Keratinocyte (primary cell): ENCODE measurements around the gene EFTUD2. TPM values are rescaled to one million over a fixed set of nuclear protein-coding genes. Genes with fewer than 3 reads are reported as not detected.

ENCODE experiments used
- DNase-seq: peaks from one replicate; pipeline ENCODE4 v3.0.0-alpha.2; 2011; ENCODE audit warnings: low read depth, missing footprints, low spot score
- FAIRE-seq: peaks from 2 replicates; lab custom pipeline; 2011; peaks lifted over from hg19 to GRCh38; lab: Jason Lieb, UNC
- H2AFZ ChIP-seq: 2 replicates; pipeline ENCODE4 v1.6.0; 2012; ENCODE audit warnings: low read length, control low read depth, inconsistent platforms; ENCODE audit not compliant: control insufficient read depth
- H3K27ac ChIP-seq: 2 replicates; pipeline ENCODE4 v1.5.1; 2011; ENCODE audit warnings: low read length; ENCODE audit not compliant: control insufficient read depth, insufficient read depth
- H3K27me3 ChIP-seq: 3 replicates; pipeline ENCODE4 v1.6.0; 2011; ENCODE audit warnings: low read length; ENCODE audit not compliant: control insufficient read depth, insufficient read depth; ENCODE audit errors: extremely low read depth
- H3K36me3 ChIP-seq, 2 experiments: 2 replicates in 1 of 2; 3 replicates in 1 of 2; pipeline ENCODE4 v1.5.1; 2011; ENCODE audit warnings: low read length in 2 of 2, mild to moderate bottlenecking in 1 of 2; ENCODE audit not compliant: control insufficient read depth in 2 of 2, insufficient read depth in 2 of 2; ENCODE audit errors: extremely low read depth in 1 of 2
- H3K4me1 ChIP-seq: 3 replicates; pipeline ENCODE4 v1.5.1; 2011; ENCODE audit warnings: low read length; ENCODE audit not compliant: control insufficient read depth, insufficient read depth; ENCODE audit errors: extremely low read depth
- H3K4me2 ChIP-seq: 3 replicates; pipeline ENCODE4 v1.6.0; 2011; ENCODE audit warnings: low read depth, low read length; ENCODE audit not compliant: control insufficient read depth, insufficient read depth; ENCODE audit errors: extremely low read depth
- H3K4me3 ChIP-seq, 3 experiments: fragments of 200-600 bp in 1 of 3; sonication (generic) in 1 of 3; 2 replicates in 2 of 3; 3 replicates in 1 of 3; pipeline ENCODE4 v1.5.1; 2011 to 2016; ENCODE audit warnings: low read length in 3 of 3, mild to moderate bottlenecking in 3 of 3, control low read depth in 2 of 3, inconsistent platforms in 1 of 3, low read depth in 1 of 3, mixed read lengths in 1 of 3, mixed run types in 1 of 3, moderate library complexity in 1 of 3; ENCODE audit not compliant: control insufficient read depth in 2 of 3, insufficient read depth in 2 of 3; ENCODE audit errors: extremely low read depth in 1 of 3
- H3K79me2 ChIP-seq: 2 replicates; pipeline ENCODE4 v1.6.0; 2012; ENCODE audit warnings: low read length; ENCODE audit not compliant: control insufficient read depth, insufficient read depth
- H3K9ac ChIP-seq: 3 replicates; pipeline ENCODE4 v1.6.0; 2011; ENCODE audit warnings: low read length; ENCODE audit not compliant: control insufficient read depth, insufficient read depth; ENCODE audit errors: extremely low read depth
- H3K9me1 ChIP-seq: 3 replicates; pipeline ENCODE4 v1.6.0; 2011; ENCODE audit warnings: low read length; ENCODE audit not compliant: control insufficient read depth, insufficient read depth; ENCODE audit errors: extremely low read depth
- H3K9me3 ChIP-seq: 2 replicates; pipeline ENCODE4 v1.5.1; 2012; ENCODE audit warnings: low read depth, low read length; ENCODE audit not compliant: control insufficient read depth
- H4K20me1 ChIP-seq: 3 replicates; pipeline ENCODE4 v1.6.0; 2011; ENCODE audit warnings: low read length; ENCODE audit not compliant: control insufficient read depth, insufficient read depth; ENCODE audit errors: extremely low read depth
- EZH2 ChIP-seq: IDR thresholded peaks from one replicate; pipeline ENCODE4 v1.6.1; 2012; ENCODE audit warnings: inconsistent platforms, mild to moderate bottlenecking, low read length, moderate library complexity
- dilution Hi-C: fragments of 300-500 bp; cut with MboI; formaldehyde crosslinking; loops from one replicate; pipeline ENCODE4 v1.7.0; 2020; ENCODE audit warnings: low sequenced_read_pairs; ENCODE audit not compliant: extremely low pct_ligation_motif_present
- polyA plus RNA-seq, 5 experiments: library from polyadenylated mRNA; depleted of rRNA in 3 of 5; stranded (reverse) in 3 of 5; stranded (forward) in 1 of 5; unstranded in 1 of 5; fragments of >200 nt; gene quantifications; 1 replicate in 1 of 5; 2 replicates in 3 of 5; 3 replicates in 1 of 5; pipeline versions ENCODE4 v1.2.1 to v1.2.3, GENCODE V29; 2011 to 2012; ENCODE audit warnings: missing spikeins in 2 of 5, low read depth in 1 of 5, low replicate concordance in 1 of 5
- TF ChIP-seq, protein P1 (sequence below), 3 experiments: IDR thresholded peaks in 1 of 3; conservative IDR thresholded peaks in 1 of 3; optimal IDR thresholded peaks in 1 of 3; 2 replicates in 2 of 3; 3 replicates in 1 of 3; pipeline versions ENCODE3 to v1.5.1; 2011; ENCODE audit warnings: low read length in 3 of 3, mild to moderate bottlenecking in 3 of 3, moderate library complexity in 2 of 3, control low read depth in 1 of 3, inconsistent platforms in 1 of 3; ENCODE audit not compliant: insufficient read depth in 2 of 3; ENCODE audit errors: extremely low read depth in 1 of 3

The EFTUD2 gene
- polyA plus RNA-seq, 1 donor (not counting 4 experiments of a cell fraction or from before 2014, with no cell fraction given), result 160 TPM

DNA sequence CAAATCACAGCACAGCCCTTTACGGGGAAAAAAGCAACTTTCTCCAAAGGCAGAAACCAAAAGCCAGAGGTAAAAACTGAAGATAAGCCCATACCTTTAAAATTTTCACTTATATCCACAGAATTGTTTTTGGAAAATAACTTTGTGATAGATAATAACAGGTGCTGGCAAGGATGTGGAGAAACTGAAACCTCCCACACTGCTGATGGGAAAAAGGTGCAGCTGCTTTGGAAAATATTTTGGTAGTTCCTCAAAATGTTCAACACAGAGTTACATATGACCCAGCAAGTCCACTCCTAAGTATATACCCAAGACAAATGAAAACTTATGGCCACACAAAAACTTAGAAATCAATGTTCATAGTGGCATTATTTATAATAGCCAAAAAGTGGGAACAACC, 12.2 kb downstream of the EFTUD2 start:
- Histone ChIP-seq H2AFZ (no peak overlapping the region), H3K27ac (no peak overlapping the region), H3K9ac (no peak overlapping the region), H3K4me3 (no peak overlapping the region), H3K79me2 (peaks cover 48% of the 10 kb centered on the region), H4K20me1 (no peaks in the 10 kb centered on the region), H3K36me3 (peaks cover 29% of the 10 kb centered on the region in 2 experiments), H3K4me1 (no peaks in the 10 kb centered on the region), H3K9me1 (no peaks in the 10 kb centered on the region), H3K4me2 (no peak overlapping the region), H3K27me3 (no peaks in the 10 kb centered on the region), H3K9me3 (no peaks in the 10 kb centered on the region)
- FAIRE-seq (no peak), DNase-seq (no peak)
- dilution Hi-C loops, result no loop called here
- no peak for TF ChIP-seq EZH2
- TF ChIP-seq, protein P1, sequence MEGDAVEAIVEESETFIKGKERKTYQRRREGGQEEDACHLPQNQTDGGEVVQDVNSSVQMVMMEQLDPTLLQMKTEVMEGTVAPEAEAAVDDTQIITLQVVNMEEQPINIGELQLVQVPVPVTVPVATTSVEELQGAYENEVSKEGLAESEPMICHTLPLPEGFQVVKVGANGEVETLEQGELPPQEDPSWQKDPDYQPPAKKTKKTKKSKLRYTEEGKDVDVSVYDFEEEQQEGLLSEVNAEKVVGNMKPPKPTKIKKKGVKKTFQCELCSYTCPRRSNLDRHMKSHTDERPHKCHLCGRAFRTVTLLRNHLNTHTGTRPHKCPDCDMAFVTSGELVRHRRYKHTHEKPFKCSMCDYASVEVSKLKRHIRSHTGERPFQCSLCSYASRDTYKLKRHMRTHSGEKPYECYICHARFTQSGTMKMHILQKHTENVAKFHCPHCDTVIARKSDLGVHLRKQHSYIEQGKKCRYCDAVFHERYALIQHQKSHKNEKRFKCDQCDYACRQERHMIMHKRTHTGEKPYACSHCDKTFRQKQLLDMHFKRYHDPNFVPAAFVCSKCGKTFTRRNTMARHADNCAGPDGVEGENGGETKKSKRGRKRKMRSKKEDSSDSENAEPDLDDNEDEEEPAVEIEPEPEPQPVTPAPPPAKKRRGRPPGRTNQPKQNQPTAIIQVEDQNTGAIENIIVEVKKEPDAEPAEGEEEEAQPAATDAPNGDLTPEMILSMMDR (optimal IDR thresholded peaks at IDR 0.05 in 1 of 3, IDR thresholded peaks at IDR 0.05 in 1 of 3, conservative IDR thresholded peaks at IDR 0.05 in 1 of 3; ENCODE audit: extremely low read depth in 1 of 3, insufficient read depth in 2 of 3, low read length in 3 of 3), result no peak

GRCh38 chr17:44884941-44885340, 14.3 kb downstream of the EFTUD2 start:
- Histone ChIP-seq H3K79me2 (peaks cover 29% of the 10 kb centered on the region), H3K9me1 (no peaks in the 10 kb centered on the region), H3K27ac (no peak overlapping the region), H3K9me3 (no peaks in the 10 kb centered on the region), H3K27me3 (no peaks in the 10 kb centered on the region), H4K20me1 (no peaks in the 10 kb centered on the region), H3K4me1 (no peaks in the 10 kb centered on the region), H3K4me2 (no peak overlapping the region), H3K9ac (no peak overlapping the region), H3K36me3 (peaks cover 33 to 37% of the 10 kb centered on the region in 2 experiments), H3K4me3 (no peak overlapping the region), H2AFZ (no peak overlapping the region)
- TF ChIP-seq EZH2, result no peak
- TF ChIP-seq, protein P1 (optimal IDR thresholded peaks at IDR 0.05 in 1 of 3, IDR thresholded peaks at IDR 0.05 in 1 of 3, conservative IDR thresholded peaks at IDR 0.05 in 1 of 3; ENCODE audit: extremely low read depth in 1 of 3, insufficient read depth in 2 of 3, low read length in 3 of 3), result no peak
- no peak for DNase-seq
- dilution Hi-C loops, result no loop called here
- FAIRE-seq, result no peak
